ENCODE data around the gene KCTD11. TPM values are rescaled to one million over a fixed set of nuclear protein-coding genes. Genes with fewer than 3 reads are reported as not detected.

KCTD11 gene
- polyA plus RNA-seq, 3 donors = 3.4 to 5.6 (median 3.6) TPM

GRCh38 chr17:7383742-7384488 is 32.0 kb downstream of the KCTD11 start:
- peaks cover 23 to 24% of the 10 kb centered on the region in 2 donors for H3K36me3 Mint-ChIP-seq
- intact Hi-C loops (cut with micrococcal nuclease) = no loop called here

GRCh38 chr17:7384489-7385081 is 32.6 kb downstream of the KCTD11 start:
- peak overlapping the region in 2 of 3 experiments; percentile 8 to 69 for H3K4me3 ChIP-seq (replicated peaks in 1 of 3; ENCODE audit: low read depth in 2 of 3, low read length in 3 of 3)
- no peaks in the 10 kb centered on the region for H3K9me3 ChIP-seq (replicated peaks in 1 of 2; ENCODE audit: control insufficient read depth in 1 of 2, insufficient read depth in 1 of 2, low read length in 2 of 2)
- Mint-ChIP-seq H3K9me3 (peaks cover 0 to 14% (median 9%) of the 10 kb centered on the region in 7 donors), H3K36me3 (peaks cover 30% of the 10 kb centered on the region in 2 donors), H3K4me1 (peaks cover 18% of the 10 kb centered on the region), H3K4me3 (peak overlapping the region; percentile 62 to 76), H3K27me3 (ENCODE audit: low read depth in 3 of 3) (peaks cover 45 to 59% (median 57%) of the 10 kb centered on the region in 3 donors), H3K27ac (peak overlapping the region in 2 of 7 donors; percentile 11 to 69)
- no peak for DNase-seq
- peaks cover 16 to 23% of the 10 kb centered on the region in 2 donors for H3K4me1 ChIP-seq (ENCODE audit: control insufficient read depth in 1 of 2, insufficient read depth in 2 of 2, low read length in 2 of 2)
- H2AFZ ChIP-seq (ENCODE audit: insufficient read depth, low read depth, low read length, poor library complexity, severe bottlenecking) = peak overlapping the region; percentile 71
- H3K36me3 ChIP-seq (replicated peaks in 1 of 2; ENCODE audit: control insufficient read depth in 1 of 2, insufficient read depth in 2 of 2, low read length in 2 of 2) = peaks cover 14 to 20% of the 10 kb centered on the region in 2 donors
- H3K9ac ChIP-seq (ENCODE audit: insufficient read depth, low read length, poor library complexity, severe bottlenecking) = peak overlapping the region; percentile 36
- 48% methylated on average over 16 of the region's 23 CpGs for WGBS (ENCODE audit: insufficient coverage)
- no peak overlapping the region for H3K27ac ChIP-seq (ENCODE audit: low read depth in 1 of 2, low read length in 2 of 2)
- TF ChIP-seq, protein P1, sequence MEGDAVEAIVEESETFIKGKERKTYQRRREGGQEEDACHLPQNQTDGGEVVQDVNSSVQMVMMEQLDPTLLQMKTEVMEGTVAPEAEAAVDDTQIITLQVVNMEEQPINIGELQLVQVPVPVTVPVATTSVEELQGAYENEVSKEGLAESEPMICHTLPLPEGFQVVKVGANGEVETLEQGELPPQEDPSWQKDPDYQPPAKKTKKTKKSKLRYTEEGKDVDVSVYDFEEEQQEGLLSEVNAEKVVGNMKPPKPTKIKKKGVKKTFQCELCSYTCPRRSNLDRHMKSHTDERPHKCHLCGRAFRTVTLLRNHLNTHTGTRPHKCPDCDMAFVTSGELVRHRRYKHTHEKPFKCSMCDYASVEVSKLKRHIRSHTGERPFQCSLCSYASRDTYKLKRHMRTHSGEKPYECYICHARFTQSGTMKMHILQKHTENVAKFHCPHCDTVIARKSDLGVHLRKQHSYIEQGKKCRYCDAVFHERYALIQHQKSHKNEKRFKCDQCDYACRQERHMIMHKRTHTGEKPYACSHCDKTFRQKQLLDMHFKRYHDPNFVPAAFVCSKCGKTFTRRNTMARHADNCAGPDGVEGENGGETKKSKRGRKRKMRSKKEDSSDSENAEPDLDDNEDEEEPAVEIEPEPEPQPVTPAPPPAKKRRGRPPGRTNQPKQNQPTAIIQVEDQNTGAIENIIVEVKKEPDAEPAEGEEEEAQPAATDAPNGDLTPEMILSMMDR (IDR thresholded peaks at IDR 0.05) = no peak
- no peaks in the 10 kb centered on the region for H4K20me1 ChIP-seq (ENCODE audit: insufficient read depth, low read length)
- no peaks in the 10 kb centered on the region for H3K79me2 ChIP-seq (ENCODE audit: insufficient read depth, low read length)
- peaks cover 33 to 52% of the 10 kb centered on the region in 2 donors for H3K27me3 ChIP-seq (ENCODE audit: control insufficient read depth in 2 of 2, insufficient read depth in 2 of 2, low read length in 2 of 2)
- peak overlapping the region; percentile 82 for H3K4me2 ChIP-seq (replicated peaks; ENCODE audit: extremely low read depth, low read length, poor library complexity, severe bottlenecking)
- intact Hi-C loops (cut with micrococcal nuclease) = loop anchor here in 1 of 2 donors (5.0 kb wide), 1 partner anchor 48 kb away; no protein-coding TSS in a partner anchor

More at GRCh38 chr17:7383742-7384488, 32.0 kb downstream of the KCTD11 start:
- WGBS (ENCODE audit: insufficient coverage) = 11% methylated on average over 63 of the region's 65 CpGs
- H3K9me3 ChIP-seq (replicated peaks in 1 of 2; ENCODE audit: control insufficient read depth in 1 of 2, insufficient read depth in 1 of 2, low read length in 2 of 2) = no peaks in the 10 kb centered on the region
- no peaks in the 10 kb centered on the region for H4K20me1 ChIP-seq (ENCODE audit: insufficient read depth, low read length)
- peaks cover 7 to 14% of the 10 kb centered on the region in 2 donors for H3K36me3 ChIP-seq (replicated peaks in 1 of 2; ENCODE audit: control insufficient read depth in 1 of 2, insufficient read depth in 2 of 2, low read length in 2 of 2)
- Mint-ChIP-seq H3K27me3 (ENCODE audit: low read depth in 3 of 3) (peaks cover 50 to 65% (median 61%) of the 10 kb centered on the region in 3 donors), H3K4me1 (peaks cover 18% of the 10 kb centered on the region), H3K4me3 (peak overlapping the region; percentile 62 to 76), H3K9me3 (peaks cover 5 to 17% (median 14%) of the 10 kb centered on the region in 7 donors), H3K27ac (no peak overlapping the region)
- H3K4me3 ChIP-seq (replicated peaks in 1 of 3; ENCODE audit: low read depth in 2 of 3, low read length in 3 of 3) = peak overlapping the region in 2 of 3 experiments; percentile 8 to 69
- TF ChIP-seq, protein P1 (IDR thresholded peaks at IDR 0.05) = no peak
- peak overlapping the region; percentile 71 for H2AFZ ChIP-seq (ENCODE audit: insufficient read depth, low read depth, low read length, poor library complexity, severe bottlenecking)
- DNase-seq = peak; percentile 37 to 47 (median 43)
- H3K4me2 ChIP-seq (replicated peaks; ENCODE audit: extremely low read depth, low read length, poor library complexity, severe bottlenecking) = peak overlapping the region; percentile 82
- peak overlapping the region; percentile 36 for H3K9ac ChIP-seq (ENCODE audit: insufficient read depth, low read length, poor library complexity, severe bottlenecking)
- peaks cover 34 to 59% of the 10 kb centered on the region in 2 donors for H3K27me3 ChIP-seq (ENCODE audit: control insufficient read depth in 2 of 2, insufficient read depth in 2 of 2, low read length in 2 of 2)
- peaks cover 16 to 23% of the 10 kb centered on the region in 2 donors for H3K4me1 ChIP-seq (ENCODE audit: control insufficient read depth in 1 of 2, insufficient read depth in 2 of 2, low read length in 2 of 2)
- no peaks in the 10 kb centered on the region for H3K79me2 ChIP-seq (ENCODE audit: insufficient read depth, low read length)
- H3K27ac ChIP-seq (ENCODE audit: low read depth in 1 of 2, low read length in 2 of 2) = no peak overlapping the region
